GM21515 (cell line): ENCODE results near the gene TAB3.

Experiments used
- ATAC-seq: cut with Tn5 transposase; IDR thresholded peaks from one replicate; pipeline ENCODE4 v1.9.1; 2021; ENCODE audit not compliant: unreplicated experiment

The TAB3 gene

DNA sequence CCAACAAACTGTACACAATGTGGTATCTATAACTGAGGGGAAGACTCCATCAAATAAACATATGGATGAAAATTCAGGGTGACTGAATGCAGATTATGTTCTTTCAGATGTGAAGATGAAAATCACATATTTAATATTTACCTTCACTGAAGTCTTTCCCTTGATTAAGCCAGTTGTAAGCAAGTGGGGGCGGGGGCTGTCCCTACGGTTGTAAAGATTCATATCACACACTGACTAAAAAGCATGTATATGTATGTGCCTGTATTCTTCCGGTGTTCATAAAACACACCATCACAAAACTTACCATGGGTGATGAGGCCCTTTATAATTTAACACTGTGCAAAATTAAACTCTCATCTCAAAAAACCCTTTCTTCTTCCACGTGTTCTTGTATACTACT lies 1.3 kb downstream of the TAB3 start:
- ATAC-seq: no peak

DNA sequence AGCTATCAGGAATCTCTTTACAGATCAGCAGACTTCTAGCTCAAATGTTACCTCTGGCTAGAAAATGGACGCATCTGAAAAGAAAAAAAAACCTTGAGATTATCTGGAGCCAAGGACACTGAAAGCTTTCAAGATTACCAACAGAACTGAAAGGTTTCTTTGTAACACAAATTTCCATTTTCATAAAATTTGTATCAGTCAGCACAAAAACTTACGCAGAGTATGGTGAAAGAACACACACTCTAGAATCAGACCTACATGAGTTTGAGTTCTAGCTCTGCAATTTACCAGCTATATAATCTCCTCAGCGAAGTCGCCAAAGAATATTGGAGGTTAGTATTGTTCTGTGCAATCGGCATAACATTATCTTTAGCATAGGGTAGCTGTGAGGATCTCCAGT lies 1.8 kb downstream of the TAB3 start:
- no peak for ATAC-seq

DNA sequence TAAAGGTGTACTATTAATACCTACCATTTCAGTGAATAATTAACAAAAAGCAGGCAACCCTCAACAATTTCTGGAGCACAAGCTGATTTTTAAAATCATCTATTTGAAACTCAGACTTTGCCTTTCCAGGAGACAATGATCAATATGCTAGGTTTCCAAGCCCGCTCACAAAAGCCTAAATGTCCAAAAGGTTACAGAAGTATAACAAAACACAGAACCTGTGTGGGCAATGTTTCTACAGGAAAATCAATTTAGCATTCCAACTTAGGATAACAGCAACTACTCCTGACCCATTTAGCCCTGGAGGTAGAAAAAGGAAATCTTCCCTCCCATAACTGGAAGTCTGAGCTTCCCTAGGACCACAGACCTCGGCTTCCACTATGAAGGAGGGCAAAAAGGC lies 3.9 kb downstream of the TAB3 start:
- ATAC-seq: no peak

DNA sequence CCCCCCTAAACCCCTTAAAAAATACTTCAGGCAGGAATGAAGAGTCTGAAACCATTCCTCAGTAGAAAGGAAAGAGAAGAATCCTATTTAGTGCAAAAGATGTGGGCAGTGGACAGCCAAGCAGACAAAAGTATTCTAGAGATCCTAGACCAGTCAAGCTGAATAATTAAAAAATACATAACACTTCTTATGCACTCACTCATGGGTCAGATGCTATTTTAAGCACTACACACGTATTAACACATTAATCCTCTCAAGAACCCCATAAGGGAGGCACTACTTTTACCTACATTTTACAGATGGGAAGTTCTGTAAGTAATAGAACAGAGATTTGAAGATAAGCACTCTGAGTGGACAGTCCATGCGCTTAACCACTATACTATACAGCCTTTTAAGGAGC lies 5.9 kb downstream of the TAB3 start:
- ATAC-seq: no peak

DNA sequence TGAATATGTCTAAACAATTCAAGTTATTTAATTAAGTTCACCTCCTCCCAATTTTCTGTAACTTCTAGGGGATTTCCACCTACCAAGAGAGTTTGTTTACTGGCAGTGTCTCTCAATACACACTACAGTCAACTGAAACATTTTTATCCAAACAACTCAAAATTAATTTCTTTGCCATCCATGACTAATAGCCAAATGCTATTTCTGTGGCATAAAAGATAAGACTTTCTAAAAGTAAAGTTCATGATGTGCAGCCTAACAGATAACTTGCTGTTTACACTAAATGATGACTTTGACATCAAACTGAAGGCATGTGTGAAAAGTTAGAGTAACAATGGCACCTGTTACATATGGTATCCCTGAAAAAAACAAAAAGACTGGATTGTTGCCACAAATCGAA lies 7.3 kb downstream of the TAB3 start:
- ATAC-seq: no peak

DNA sequence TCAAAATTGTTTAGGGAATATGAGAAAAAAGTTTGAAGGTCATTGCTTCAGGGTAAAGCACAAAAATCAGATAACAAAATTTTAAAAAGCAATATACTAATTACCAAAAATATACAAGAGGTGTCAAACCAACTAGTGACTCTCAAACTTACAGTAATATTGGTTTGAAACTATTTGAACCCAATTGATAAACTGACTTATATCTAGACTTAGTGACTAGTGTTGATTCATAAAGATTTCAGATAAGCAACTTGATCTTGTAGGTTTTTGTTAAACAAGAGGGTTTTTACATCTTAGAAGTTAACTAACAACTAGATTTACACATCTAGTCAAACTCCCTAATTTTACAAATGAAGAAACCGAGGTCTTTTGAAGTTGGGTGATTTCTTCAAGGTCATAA lies 7.7 kb downstream of the TAB3 start:
- ATAC-seq: no peak

DNA sequence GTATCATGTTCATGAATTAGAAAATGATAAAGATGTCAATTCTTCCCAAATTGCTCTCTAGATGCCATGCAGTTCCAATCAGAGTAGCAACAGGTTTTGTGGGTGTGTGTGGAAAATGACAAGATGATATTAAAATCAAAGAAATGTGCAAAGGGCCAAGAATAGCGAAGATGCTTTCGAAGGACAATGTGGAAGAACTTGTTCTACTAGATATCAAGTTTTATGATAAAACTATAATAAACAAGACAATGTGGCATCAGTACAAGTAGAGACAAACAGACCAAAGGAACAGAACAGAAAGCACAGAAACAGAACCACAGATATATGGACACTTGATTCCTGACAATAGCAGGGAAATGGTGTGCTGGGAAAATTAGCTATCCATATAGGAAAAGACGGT lies 9.0 kb downstream of the TAB3 start:
- no peak for ATAC-seq

DNA sequence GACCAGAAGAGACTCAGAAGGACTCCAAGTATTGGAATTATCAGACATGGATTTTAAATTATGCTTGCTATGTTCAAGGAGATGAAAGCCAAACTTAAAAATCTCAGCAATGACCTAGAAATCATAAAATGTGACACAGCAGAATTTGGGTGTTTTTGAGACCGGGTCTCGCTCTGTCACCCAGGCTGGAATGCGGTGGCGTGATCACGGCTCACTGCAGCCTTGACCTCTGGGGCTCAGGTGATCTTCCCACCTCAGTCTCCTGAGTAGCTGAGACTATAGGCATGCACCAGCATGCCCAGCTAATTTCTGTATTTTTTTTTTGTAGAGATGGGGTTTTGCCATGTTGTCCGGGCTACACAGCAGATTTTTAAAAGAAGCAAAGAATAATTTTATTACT lies 12.7 kb downstream of the TAB3 start:
- ATAC-seq: no peak

DNA sequence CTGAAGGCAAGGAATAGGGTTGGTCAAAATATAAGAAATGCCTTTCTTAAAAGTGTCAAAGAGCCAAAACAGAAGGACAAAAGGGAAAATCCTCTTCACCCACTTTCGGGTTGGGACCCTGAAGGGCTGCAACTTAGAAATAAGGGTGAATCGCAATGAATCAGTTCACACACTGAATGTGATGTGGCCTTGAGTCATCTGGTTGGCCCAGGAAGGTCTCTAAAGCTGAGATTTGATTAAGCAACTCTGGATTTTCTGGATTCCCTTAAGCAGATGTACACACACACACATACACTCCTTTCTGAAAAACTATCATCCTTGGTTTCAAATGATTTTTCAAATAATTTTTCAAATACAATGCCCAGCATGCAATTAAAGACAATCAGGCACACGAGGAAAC lies 13.1 kb downstream of the TAB3 start:
- ATAC-seq: no peak

DNA sequence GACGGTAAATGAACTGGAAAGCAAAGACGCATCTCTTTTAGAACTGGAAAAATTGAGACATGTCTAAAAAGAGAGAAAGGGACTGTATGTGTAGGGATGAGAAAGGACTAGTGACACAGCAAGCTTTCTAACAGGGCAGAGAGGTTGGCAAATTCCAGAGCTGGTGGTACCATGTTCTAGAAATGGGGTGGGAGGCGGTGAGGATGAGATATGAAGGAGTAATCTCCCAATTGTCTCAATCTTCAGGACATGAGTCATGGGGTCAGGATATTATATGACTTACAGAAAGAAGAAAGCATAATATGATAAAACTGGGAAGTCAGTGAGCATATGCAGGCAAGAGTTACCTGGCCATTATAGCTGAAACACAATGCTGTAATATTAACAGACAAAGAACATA lies 14.2 kb downstream of the TAB3 start:
- ATAC-seq: no peak

DNA sequence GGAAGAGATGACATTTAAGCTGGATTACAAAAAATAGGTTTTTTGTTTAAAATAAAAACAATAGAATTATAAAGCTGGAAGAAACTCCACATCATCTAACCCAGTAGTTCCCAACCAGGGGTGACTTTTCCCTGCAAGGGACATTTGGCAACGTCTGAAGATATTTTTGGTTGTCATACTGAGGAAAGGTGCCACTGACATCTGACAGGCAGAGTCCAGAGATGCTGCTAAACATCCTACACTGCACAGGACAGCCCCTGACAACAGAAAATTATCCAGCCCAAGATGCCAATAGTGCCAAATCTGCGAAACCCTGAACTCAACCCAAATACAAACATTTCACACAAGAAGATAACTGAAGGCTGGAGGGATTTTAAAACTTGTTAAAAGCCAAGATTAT lies 18.5 kb downstream of the TAB3 start:
- no peak for ATAC-seq

DNA sequence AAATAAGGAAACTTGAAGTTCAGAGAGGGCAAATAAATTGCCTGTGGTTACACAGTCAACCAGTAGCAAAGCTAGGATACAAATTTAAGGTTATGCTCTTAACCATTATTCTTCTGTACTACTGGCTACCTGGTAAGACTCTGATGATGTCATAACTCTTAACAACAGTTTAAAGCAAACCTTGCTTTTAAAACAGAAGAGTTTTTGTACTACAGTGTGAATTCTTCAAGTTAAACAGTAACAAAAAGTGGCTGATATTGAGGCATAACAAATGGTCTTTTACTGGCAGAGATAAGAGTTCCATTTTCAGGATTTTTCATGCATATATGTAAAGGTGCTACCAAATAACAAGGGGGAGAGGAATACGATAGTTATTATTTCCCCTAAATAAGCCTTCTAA lies 23.4 kb downstream of the TAB3 start:
- ATAC-seq: no peak

DNA sequence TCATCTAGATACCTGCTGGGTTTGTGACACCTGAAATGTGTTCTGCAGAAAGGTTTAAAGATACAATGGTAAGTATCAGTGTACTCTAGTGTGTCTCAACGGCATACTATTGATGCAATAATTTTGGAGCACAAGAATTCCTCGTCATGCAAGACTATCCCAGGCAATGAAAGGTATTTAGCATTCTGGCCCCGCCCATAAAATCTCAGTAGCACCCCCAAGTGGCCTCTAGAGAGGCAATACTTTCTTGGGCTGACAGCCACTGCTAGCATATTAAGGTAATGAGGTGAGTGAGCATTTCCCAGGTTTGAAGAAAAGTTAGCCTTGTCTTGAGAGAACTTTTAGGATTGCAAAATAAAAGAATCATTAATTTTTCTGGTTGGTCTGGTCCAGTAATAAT lies 24.0 kb downstream of the TAB3 start:
- no peak for ATAC-seq

DNA sequence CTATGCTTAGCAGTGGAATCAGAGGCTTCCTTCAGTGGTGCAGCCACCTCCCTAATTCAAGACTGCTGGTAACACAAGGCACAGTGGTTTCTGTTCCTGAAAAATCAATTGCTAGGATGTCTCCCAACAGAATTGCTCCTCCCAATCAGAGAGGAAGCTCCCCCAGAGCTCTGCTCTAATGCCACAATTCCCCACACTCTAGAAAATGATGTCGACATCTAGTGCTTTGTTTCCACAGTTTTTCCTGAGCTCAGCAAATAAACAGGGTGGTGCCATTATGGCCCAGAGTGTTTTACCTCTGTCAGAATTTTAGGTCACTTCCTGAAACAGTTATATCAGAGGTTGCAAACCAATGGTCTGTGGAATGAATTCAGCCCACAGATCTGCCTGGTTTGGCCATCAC lies 24.7 kb downstream of the TAB3 start:
- ATAC-seq: no peak

DNA sequence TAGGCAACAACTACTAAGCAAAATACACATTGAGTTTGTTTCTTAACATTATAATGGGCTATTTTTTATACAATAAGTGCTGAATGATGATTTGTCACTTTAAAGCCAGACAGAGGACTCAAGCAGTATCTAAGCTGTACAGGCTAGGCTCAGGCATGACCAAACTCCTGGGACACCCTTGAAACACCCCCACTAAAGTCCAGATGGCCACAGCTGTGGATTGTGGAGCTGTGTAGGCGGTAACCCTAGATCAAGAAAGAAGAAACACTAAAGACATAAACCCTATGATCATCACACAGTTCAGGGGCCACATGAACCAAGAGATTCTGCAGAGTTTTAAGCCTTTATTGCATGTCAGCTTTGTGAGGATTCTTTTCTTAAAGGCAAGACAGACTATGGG lies 25.1 kb downstream of the TAB3 start:
- no peak for ATAC-seq

DNA sequence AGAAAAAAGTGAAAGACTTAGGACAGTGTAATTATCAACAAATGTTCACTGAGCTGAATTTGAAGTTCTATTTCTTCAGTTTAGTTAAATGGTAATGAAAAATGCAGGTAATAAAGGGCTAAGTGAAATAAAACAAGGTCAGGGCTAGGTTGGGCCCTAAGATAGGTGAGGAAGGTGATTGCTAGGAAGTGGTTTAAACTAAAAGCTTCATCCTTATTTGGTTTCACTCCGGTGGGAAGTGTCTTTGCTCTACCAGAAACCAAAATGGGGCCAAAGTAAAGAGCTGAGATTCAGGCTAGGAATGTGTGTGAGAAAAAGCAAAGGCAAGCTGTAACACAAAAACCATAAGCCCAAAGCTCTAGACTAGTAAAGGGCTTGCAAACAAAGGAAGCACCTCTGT lies 31.0 kb downstream of the TAB3 start:
- ATAC-seq: no peak

DNA sequence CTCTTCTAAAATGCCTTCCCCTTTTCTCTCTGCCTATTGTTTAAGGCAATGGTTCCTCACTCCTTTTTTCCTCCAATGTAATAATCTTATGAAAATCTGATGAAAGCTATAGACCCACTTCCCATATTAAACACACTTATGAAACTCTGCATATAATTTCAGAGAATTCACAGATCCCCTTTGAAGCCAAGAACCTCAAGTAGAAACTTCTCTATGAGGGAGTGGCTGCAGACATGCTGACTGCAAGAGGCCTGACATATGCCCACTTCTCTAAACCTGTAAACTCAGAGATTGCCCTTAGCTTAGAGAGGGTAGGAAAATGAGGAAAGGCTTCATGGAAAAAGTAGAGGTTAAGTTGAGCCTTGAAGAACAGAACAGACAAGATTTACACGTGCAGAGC lies 37.6 kb downstream of the TAB3 start:
- ATAC-seq: no peak

DNA sequence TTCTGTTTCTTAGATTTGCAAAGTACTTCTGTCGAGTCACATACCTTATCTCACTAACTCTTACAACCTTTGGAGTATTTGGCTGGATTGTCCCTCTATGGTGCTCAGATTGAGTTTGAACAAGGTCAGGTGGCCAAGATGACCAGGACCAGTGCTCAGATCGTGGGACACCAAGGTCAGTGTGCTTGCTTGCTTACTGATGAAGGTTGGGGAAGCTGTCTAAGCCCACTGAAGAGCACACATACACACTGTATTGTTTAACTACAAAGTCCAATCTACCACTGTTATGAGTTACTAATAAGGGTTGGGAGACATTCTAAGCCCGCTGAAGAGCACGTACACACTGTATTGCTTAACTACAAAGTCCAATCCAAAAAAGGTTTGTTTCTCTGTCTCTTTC lies 53.7 kb downstream of the TAB3 start:
- no peak for ATAC-seq

DNA sequence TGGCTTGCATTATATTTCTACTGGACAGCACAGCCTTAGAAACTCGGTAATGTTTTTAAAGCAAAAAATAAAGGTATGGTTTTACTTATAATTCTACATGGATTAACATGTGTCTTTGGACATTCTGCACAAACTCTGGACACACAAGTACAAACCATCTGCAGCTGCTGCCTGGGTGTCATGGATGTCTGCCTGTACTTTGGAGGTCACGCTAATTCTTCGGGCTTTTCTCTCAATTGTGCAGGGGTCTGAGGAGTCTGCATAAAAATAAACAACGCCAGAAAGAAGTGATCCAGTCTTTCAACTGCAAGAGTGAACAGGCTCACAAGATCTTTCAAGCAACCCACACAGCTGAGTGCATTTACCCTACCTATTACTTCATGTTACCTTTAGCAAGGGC lies 55.2 kb downstream of the TAB3 start:
- no peak for ATAC-seq

DNA sequence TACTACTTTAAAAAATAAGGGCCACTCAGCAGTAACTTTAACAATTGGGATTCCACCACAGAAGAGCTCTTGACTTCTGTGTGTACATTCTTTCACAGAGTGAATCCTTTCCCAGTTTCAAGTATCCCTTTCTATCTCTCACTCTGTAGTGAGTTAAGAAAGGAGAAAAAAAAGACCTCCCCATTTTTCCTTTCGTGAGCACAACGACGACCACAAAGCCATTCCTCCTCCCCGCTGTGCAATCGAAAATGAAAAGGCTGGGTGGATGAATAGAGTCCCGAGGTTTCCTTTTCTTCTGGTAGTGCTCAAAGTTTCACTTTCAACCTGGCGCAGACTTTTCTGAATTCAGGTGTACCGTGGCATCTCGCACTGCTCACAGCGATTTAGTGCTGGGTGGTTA lies 58.0 kb downstream of the TAB3 start:
- no peak for ATAC-seq

DNA sequence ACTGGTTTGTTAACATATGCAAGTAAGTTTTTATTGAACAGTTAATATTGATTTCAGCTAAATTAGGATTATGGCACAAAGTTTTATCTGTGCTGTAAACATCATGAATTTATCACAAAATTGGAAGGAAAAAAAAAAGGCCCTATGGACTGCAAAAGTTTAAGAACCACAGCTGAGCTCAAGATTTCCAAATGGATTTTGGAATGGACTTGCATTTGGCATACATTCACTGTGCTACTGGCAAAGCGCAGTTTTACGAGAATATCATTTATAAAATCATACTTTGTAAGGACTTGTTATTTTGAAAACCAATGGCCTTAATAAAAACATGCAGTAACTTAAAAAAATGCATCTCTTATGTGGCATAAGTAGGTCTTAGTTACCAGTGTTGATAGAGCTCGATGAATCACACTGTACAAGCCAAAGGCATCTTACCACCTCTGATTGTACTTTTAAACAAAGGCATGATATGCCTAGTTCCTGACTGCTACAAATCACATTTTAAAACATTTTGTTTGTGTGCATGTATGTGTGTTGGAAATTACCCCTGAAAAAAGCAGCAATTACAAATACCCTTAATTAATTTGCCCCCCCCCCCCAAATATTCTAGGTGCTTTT lies 58.6 kb downstream of the TAB3 start:
- no peak for ATAC-seq

DNA sequence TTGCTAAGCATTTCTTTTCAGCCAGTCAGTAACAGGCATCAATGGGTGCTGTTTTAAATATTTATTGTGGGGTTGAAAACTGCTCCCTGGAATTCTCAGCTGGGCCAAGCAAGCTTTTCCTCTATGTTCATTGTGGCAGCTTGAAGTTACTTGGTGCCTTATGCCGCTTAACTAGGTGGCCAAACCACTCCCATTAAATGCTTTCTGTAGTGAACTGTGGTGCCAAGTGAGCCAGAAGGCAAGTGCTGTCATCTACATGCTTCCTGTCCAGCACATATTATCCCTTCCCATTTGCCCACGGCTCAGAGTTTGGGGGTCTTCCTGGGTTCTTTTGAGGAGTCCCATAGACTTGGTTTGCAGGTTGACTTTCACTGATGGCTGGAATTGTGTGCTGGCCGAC lies 64.8 kb downstream of the TAB3 start:
- no peak for ATAC-seq

DNA sequence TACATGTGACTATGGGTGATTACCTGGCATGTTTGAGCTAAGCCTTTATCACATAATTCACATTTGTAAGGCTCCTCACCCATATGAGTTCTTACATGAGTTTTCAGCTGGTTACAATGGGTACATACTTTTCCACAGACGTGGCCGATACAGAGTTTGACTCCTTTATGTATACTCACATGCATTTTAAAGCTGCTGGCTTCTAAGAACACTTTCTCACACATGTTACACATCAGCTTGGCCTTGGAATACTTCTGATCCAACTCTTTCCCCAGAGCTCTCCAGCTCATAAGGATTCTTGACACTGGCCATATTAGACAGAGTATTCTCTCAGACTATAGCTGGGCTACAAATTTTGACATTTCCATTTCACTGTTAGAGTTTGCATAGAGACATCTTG lies 66.3 kb downstream of the TAB3 start:
- ATAC-seq: no peak
